ENCODE measurements around the gene CSTF2.

Gene CSTF2

DNA sequence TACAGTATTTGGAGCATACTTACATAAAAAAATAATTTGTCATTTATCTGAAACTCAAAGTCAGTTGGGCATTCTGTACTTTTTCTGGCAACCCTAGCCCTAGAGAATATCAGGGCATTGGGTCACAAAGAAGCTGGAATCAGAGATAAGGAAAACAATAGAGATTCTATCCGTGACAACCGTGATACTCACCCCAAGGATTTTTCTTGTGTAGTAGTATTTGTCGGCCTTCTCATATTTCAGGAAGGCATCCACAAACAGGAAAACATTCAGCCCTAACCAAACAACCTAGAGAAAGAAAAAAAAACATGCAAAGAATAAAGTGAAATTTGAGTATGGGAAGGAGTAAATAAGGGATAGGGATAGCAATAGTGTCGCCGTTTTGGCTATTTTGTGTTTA lies 50.3 kb downstream of the CSTF2 start:
- intact Hi-C loops (cut with DNase I), result no loop called here
- DNase-seq, result no peak

DNA sequence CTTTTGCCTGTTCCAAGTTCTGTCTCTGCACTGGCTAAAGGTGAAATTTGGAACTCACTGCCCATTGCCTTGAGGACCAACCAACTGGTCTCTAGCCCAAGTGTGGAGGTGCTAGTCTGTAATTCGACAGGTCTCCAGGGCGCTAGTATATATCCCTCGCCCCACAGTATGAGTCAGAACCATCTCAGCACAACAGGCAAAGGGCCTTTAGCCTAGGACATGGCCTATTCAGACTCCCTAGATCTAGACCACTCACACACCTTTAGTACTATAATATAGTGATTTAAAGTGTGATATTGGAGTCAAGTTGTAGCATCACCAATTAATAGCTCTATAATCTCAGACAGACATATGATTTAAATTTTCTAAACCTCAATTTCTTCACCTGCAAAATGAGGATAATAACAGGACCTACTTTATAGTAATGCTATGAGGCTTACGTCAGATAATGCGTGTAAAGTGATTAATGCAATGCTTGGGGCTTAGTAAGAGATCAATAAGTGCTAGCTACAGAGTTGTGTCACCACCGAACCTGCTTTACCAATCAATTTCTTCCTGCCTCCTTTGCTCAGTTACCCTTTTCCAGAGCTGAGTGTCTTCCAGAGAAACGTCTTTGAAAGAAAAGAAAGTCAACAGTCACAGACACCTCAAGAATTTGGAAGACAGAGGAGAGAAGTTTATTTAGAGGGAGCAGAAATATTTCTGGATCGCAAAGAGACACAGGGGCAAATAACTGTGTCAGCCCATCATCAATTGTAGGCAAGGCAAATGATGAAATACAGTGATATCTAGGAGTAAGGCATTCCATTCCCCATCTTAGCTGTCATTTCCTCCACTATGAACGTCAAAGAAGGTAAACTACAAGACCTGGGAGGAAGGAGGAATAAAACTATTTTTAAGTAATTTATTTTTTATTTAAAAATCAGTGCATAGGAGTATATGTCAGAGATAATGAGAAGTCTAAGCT lies 51.7 kb downstream of the CSTF2 start:
- intact Hi-C loops (cut with DNase I), result no loop called here

DNA sequence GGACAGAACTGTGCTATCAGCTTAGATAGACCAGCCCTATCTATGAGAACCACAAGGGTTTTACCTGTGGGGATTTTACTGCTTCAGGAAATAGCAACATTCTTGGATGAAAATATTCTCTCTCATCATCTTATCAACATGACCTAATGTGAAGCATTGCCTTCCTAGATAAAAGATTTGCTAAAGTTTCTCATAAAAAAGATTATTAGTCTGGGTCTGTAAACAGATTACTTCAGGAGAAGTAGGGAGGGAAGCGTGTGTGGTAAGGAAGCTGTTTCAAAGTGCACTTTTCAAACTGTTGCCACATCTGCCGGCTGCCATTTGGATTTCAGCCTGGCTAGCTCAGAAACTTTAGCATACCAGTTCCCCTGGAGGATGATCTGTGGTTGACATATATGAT lies 54.1 kb downstream of the CSTF2 start, which contains the start of gene NOX1:
Gene NOX1, minus strand, starts transcription at position 35 of the 400 bp plus-strand sequence. CDS start 220 bp downstream, outside the sequence.
- no peak for DNase-seq
- intact Hi-C loops (cut with DNase I), result no loop called here

More for the DNA sequence above, 51.7 kb downstream of the CSTF2 start:
- no peak for DNase-seq

DNA sequence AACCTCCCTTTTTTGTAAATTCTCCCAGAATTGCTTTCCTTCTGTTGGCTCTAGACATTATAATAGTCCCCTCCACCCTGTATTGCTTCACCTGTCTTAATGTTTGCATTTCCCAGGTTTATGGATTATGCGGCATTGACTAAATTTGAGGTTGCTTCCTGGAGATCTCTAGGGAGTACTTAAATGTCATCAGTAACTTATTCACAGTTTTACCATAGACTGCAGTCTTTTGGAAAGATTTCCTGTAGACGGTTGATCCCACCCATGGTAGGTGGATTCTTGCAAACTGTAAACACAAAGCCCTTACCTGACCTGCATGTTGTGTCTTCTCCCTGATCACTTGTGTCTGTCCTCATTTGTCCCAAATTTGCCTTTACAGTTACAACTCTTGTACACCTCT lies 60.2 kb downstream of the CSTF2 start:
- DNase-seq, result no peak
- intact Hi-C loops (cut with DNase I), result no loop called here

DNA sequence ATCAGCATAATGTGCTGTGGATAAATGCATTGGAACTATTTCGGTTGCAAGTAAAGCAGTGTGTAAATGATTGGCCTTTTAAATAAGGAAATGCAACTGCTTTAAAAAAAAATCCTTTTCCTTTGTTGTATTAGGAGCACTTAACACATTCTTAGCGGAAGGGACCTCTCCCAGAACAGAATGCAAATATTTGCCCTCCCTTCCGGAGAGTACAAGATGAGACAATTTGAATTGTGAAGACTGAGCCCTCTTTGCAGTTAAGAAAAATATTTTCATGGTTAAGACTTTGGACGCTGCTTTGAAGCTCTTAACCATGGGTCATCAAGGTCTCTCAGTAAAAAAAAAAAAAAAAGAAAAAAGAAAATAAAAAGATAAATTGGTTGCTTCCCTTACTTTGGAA lies 63.5 kb downstream of the CSTF2 start:
- intact Hi-C loops (cut with DNase I), result no loop called here
- DNase-seq, result no peak
